NCI-H69 (cell line): Measurements from ENCODE around the gene TFAP2A.
A peak's percentile ranks its signal among the peaks of the same experiment; 100 is the strongest.

Source experiments
- DNase-seq: peaks from one replicate; lab custom pipeline; 2025; lab: John Stamatoyannopoulos, UW

Gene TFAP2A

GRCh38 chr6:10414756-10415616 lies at the start of gene TFAP2A:
Gene TFAP2A (minus strand): TSS chr6:10415074. CDS start chr6:10414991, 83 bp downstream.
- DNase-seq, result peak; percentile 95

- peak; percentile 45 for DNase-seq
Measured at GRCh38 chr6:10463491-10464481, 48.9 kb upstream of the TFAP2A start.

- DNase-seq, result no peak
Measured at GRCh38 chr6:10463040-10463439, 48.2 kb upstream of the TFAP2A start.

GRCh38 chr6:10461850-10462249 lies 47.0 kb upstream of the TFAP2A start:
- DNase-seq, result no peak

GRCh38 chr6:10460096-10460495 lies 45.2 kb upstream of the TFAP2A start:
- no peak for DNase-seq

GRCh38 chr6:10458287-10458686 lies 43.4 kb upstream of the TFAP2A start:
- no peak for DNase-seq

GRCh38 chr6:10453596-10453995 lies 38.7 kb upstream of the TFAP2A start:
- no peak for DNase-seq

GRCh38 chr6:10451828-10452509 lies 37.1 kb upstream of the TFAP2A start:
- no peak for DNase-seq

- DNase-seq, result no peak
Measured at GRCh38 chr6:10451394-10451793, 36.5 kb upstream of the TFAP2A start.

- no peak for DNase-seq
Measured at GRCh38 chr6:10449751-10450150, 34.9 kb upstream of the TFAP2A start.

- DNase-seq, result no peak
Measured at GRCh38 chr6:10448096-10448495, 33.2 kb upstream of the TFAP2A start.

GRCh38 chr6:10446548-10446947 lies 31.7 kb upstream of the TFAP2A start:
- no peak for DNase-seq

GRCh38 chr6:10441655-10442009 lies 26.8 kb upstream of the TFAP2A start:
- no peak for DNase-seq

- DNase-seq, result no peak
Measured at GRCh38 chr6:10441004-10441654, 26.3 kb upstream of the TFAP2A start.

- no peak for DNase-seq
Measured at GRCh38 chr6:10437891-10438290, 23.0 kb upstream of the TFAP2A start.

- no peak for DNase-seq
Measured at GRCh38 chr6:10434235-10434634, 19.4 kb upstream of the TFAP2A start.

GRCh38 chr6:10433322-10433721 lies 18.4 kb upstream of the TFAP2A start:
- no peak for DNase-seq

GRCh38 chr6:10431423-10432164 lies 16.7 kb upstream of the TFAP2A start:
- peak; percentile 74 for DNase-seq

- DNase-seq, result peak; percentile 91
Measured at GRCh38 chr6:10429638-10430427, 15.0 kb upstream of the TFAP2A start.

- DNase-seq, result no peak
Measured at GRCh38 chr6:10426781-10427279, 12.0 kb upstream of the TFAP2A start.
